IMR-90 (cell line): ENCODE results near the gene KCNMA1.

Experiments
- CEBPB ChIP-seq: IDR thresholded peaks from 2 replicates; pipeline ENCODE4 v1.6.1; 2012; ENCODE audit warnings: low read depth, low read length, improper control_type of control experiment
- CTCF ChIP-seq: conservative IDR thresholded peaks from 2 replicates; pipeline ENCODE4 v1.5.1; 2012; ENCODE audit warnings: mild to moderate bottlenecking, low read depth, low read length, improper control_type of control experiment
- MXI1 ChIP-seq: IDR thresholded peaks from 2 replicates; pipeline ENCODE4 v1.6.1; 2012; ENCODE audit warnings: low read depth, mild to moderate bottlenecking, low read length, moderate library complexity, borderline replicate concordance
- POLR2A ChIP-seq: IDR thresholded peaks from 2 replicates; pipeline ENCODE4 v1.6.1; 2012; ENCODE audit warnings: mild to moderate bottlenecking, low read depth, low read length
- SMC3 ChIP-seq: fragments of 150-350 bp; IDR thresholded peaks from 2 replicates; pipeline ENCODE4 v1.6.1; 2016; ENCODE audit warnings: low read depth, mild to moderate bottlenecking, antibody characterized with exemption, low read length, moderate library complexity

- no peak for TF ChIP-seq CTCF
- no peak for TF ChIP-seq POLR2A
- no peak for TF ChIP-seq CEBPB
- TF ChIP-seq MXI1, result no peak
- no peak for TF ChIP-seq SMC3
Observed at GRCh38 chr10:77052593-77052992, 585.0 kb downstream of the KCNMA1 start.
